ENCODE results near the gene TRIM41. TPM values are rescaled to one million over a fixed set of nuclear protein-coding genes. Genes with fewer than 3 reads are reported as not detected.
"Not testable (repeated sequence)": the region's sequence is repeated elsewhere in the genome, so short reads cannot be mapped to it uniquely, and the experiment has no call there.

Gene TRIM41
- polyA plus RNA-seq = 10 to 100 TPM; 14.2 to 19.5 TPM

DNA sequence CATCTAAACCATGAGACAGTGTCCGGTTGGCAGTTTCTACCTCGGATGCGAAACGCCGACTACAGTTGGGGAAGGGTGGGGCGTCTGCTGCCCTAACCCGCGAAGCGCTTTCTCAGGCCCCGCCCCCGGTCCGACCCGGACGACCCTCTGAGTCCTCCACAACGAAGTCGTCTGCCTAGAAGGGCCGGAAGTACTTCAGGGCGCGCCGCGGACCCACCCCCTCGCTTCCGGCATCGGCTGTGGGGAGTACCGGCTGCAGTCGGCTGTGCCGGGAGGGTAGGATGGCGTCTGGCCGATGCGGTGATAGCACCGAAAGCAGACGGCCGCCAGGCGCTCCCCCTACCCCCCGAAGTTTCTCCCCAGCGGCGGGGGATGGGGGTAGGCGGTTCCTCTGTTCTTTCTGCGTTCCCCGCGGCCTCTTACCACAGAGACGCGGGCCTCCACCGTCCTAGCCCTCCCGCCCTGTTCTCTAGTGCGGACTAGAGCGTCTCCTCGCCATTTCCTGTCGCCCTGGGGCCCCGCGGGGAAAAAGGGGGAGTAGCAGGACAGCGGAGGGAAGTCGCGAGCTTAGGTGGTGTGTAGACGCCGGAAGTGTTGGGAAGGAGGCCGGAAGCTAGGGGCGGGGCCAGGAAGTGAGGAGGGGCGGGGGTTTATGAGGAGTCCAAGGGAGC is at the start of gene TRIM41:
Gene TRIM41, plus strand, starts transcription at position 224 of the 671 bp plus-strand sequence. CDS start 719 bp downstream, outside the sequence.
- no peaks in the 10 kb centered on the region for H3K9me3 ChIP-seq (ENCODE audit: control insufficient read depth in 2 of 2, insufficient read depth in 1 of 2, low read depth in 1 of 2, low read length in 1 of 2)
- peak within 1 kb of the TSS; percentile 69 to 72 for H3K4me3 ChIP-seq (ENCODE audit: low read depth in 1 of 2, low read length in 2 of 2)
- no peaks in the 10 kb centered on the region for H3K27me3 ChIP-seq (ENCODE audit: control insufficient read depth in 1 of 2, insufficient read depth in 2 of 2, low read length in 2 of 2)
- no peaks in the 10 kb centered on the region for H3K36me3 ChIP-seq (ENCODE audit: control insufficient read depth in 2 of 2, insufficient read depth in 2 of 2, low read length in 1 of 2)
- H3K4me1 ChIP-seq (ENCODE audit: control insufficient read depth in 2 of 2, insufficient read depth in 2 of 2, low read length in 1 of 2) = peaks cover 4 to 15% of the 10 kb centered on the region in 2 donors
- 0% methylated on average over 58 to 59 of the region's 59 CpGs for WGBS, 2 donors
- peak within 1 kb of the TSS; percentile 95 to 96 for H3K27ac ChIP-seq (ENCODE audit: low read depth in 2 of 2, low read length in 1 of 2)

GRCh38 chr5:181173420-181174342 is 49.4 kb upstream of the TRIM41 start:
- peak overlapping the region in 1 of 2 donors; percentile 10 for H3K4me3 ChIP-seq (ENCODE audit: low read depth in 1 of 2, low read length in 2 of 2)
- H3K4me1 ChIP-seq (ENCODE audit: control insufficient read depth in 2 of 2, insufficient read depth in 2 of 2, low read length in 1 of 2) = peaks cover 0 to 6% of the 10 kb centered on the region in 2 donors
- no peak overlapping the region for H3K27ac ChIP-seq (ENCODE audit: low read depth in 2 of 2, low read length in 1 of 2)
- H3K27me3 ChIP-seq (ENCODE audit: control insufficient read depth in 1 of 2, insufficient read depth in 2 of 2, low read length in 2 of 2) = peaks cover 2 to 8% of the 10 kb centered on the region in 2 donors
- H3K36me3 ChIP-seq (ENCODE audit: control insufficient read depth in 2 of 2, insufficient read depth in 2 of 2, low read length in 1 of 2) = no peaks in the 10 kb centered on the region
- 8 to 10% methylated on average over 50 of the region's 50 CpGs for WGBS, 2 donors
- peaks cover 0 to 8% of the 10 kb centered on the region in 2 donors for H3K9me3 ChIP-seq (ENCODE audit: control insufficient read depth in 2 of 2, insufficient read depth in 1 of 2, low read depth in 1 of 2, low read length in 1 of 2)

GRCh38 chr5:181176254-181176952 is 46.7 kb upstream of the TRIM41 start:
- Histone ChIP-seq H3K27me3 (ENCODE audit: control insufficient read depth in 1 of 2, insufficient read depth in 2 of 2, low read length in 2 of 2) (peaks cover 0 to 2% of the 10 kb centered on the region in 2 donors), H3K36me3 (ENCODE audit: control insufficient read depth in 2 of 2, insufficient read depth in 2 of 2, low read length in 1 of 2) (no peaks in the 10 kb centered on the region), H3K27ac (ENCODE audit: low read depth in 2 of 2, low read length in 1 of 2) (no peak overlapping the region), H3K4me1 (ENCODE audit: control insufficient read depth in 2 of 2, insufficient read depth in 2 of 2, low read length in 1 of 2) (no peaks in the 10 kb centered on the region), H3K9me3 (ENCODE audit: control insufficient read depth in 2 of 2, insufficient read depth in 1 of 2, low read depth in 1 of 2, low read length in 1 of 2) (peaks cover 0 to 3% of the 10 kb centered on the region in 2 donors), H3K4me3 (ENCODE audit: low read depth in 1 of 2, low read length in 2 of 2) (no peak overlapping the region)
- 67 to 72% methylated on average over 3 of the region's 3 CpGs for WGBS, 2 donors

DNA sequence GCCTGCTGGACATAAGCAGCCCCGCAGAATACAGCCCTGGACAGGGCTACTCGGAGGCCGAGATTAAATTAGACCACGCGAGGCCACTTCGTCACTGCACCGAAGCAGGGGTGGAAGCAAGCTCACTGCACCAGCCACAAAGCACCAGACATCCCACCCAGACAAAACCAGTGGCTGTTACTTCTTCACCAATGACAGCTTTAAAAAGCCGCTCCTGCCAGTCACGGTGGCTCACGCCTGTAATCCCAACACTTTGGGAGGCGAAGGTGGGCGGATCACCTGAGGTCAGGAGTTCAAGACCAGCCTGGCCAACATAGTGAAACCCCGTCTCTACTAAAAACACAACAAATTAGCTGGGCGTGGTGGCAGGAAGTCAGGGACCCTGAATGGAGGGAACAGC is 45.5 kb upstream of the TRIM41 start:
- not testable (repeated sequence) for H3K27ac ChIP-seq (ENCODE audit: low read depth in 2 of 2, low read length in 1 of 2); H3K4me3 ChIP-seq (ENCODE audit: low read depth in 1 of 2, low read length in 2 of 2); H3K4me1 ChIP-seq (ENCODE audit: control insufficient read depth in 2 of 2, insufficient read depth in 2 of 2, low read length in 1 of 2); H3K9me3 ChIP-seq (ENCODE audit: control insufficient read depth in 2 of 2, insufficient read depth in 1 of 2, low read depth in 1 of 2, low read length in 1 of 2); H3K36me3 ChIP-seq (ENCODE audit: control insufficient read depth in 2 of 2, insufficient read depth in 2 of 2, low read length in 1 of 2); H3K27me3 ChIP-seq (ENCODE audit: control insufficient read depth in 1 of 2, insufficient read depth in 2 of 2, low read length in 2 of 2)
- WGBS, 2 donors = 66 to 74% methylated on average over 14 of the region's 14 CpGs

GRCh38 chr5:181181650-181182565 is 41.2 kb upstream of the TRIM41 start:
- H3K27me3 ChIP-seq (ENCODE audit: control insufficient read depth in 1 of 2, insufficient read depth in 2 of 2, low read length in 2 of 2) = no peaks in the 10 kb centered on the region

DNA sequence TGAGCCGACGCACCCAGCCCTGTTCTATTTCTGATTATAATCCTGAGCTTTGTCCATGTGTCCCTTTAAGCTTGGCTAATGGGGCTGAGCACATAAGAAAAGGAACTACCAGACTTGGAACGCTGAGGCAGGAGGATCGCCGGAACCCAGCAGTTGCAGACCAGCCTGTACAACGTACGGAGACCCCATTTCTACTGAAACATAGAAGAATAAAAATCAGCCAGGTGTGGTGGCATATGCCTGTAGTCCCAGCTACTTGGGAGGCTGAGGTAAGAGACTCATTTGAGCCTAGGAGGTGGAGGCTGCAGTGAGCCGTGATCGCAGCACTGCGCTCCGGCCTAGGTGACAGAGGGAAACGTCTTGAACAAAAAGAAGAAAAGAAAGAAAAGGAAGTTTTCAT is 40.4 kb upstream of the TRIM41 start:
- Histone ChIP-seq H3K36me3 (ENCODE audit: control insufficient read depth in 2 of 2, insufficient read depth in 2 of 2, low read length in 1 of 2) (no peaks in the 10 kb centered on the region), H3K4me1 (ENCODE audit: control insufficient read depth in 2 of 2, insufficient read depth in 2 of 2, low read length in 1 of 2) (peaks cover 3% of the 10 kb centered on the region in 2 donors), H3K27me3 (ENCODE audit: control insufficient read depth in 1 of 2, insufficient read depth in 2 of 2, low read length in 2 of 2) (no peaks in the 10 kb centered on the region), H3K27ac (ENCODE audit: low read depth in 2 of 2, low read length in 1 of 2) (no peak overlapping the region), H3K4me3 (ENCODE audit: low read depth in 1 of 2, low read length in 2 of 2) (no peak overlapping the region), H3K9me3 (ENCODE audit: control insufficient read depth in 2 of 2, insufficient read depth in 1 of 2, low read depth in 1 of 2, low read length in 1 of 2) (no peaks in the 10 kb centered on the region)
- 63 to 74% methylated on average over 12 of the region's 12 CpGs for WGBS, 2 donors

More at GRCh38 chr5:181181650-181182565, 41.2 kb upstream of the TRIM41 start:
- Histone ChIP-seq H3K36me3 (ENCODE audit: control insufficient read depth in 2 of 2, insufficient read depth in 2 of 2, low read length in 1 of 2) (no peaks in the 10 kb centered on the region), H3K27ac (ENCODE audit: low read depth in 2 of 2, low read length in 1 of 2) (no peak overlapping the region), H3K9me3 (ENCODE audit: control insufficient read depth in 2 of 2, insufficient read depth in 1 of 2, low read depth in 1 of 2, low read length in 1 of 2) (no peaks in the 10 kb centered on the region), H3K4me1 (ENCODE audit: control insufficient read depth in 2 of 2, insufficient read depth in 2 of 2, low read length in 1 of 2) (peaks cover 0 to 3% of the 10 kb centered on the region in 2 donors), H3K4me3 (ENCODE audit: low read depth in 1 of 2, low read length in 2 of 2) (no peak overlapping the region)
- 44 to 51% methylated on average over 25 of the region's 25 CpGs for WGBS, 2 donors

GRCh38 chr5:181184845-181185216 is 38.2 kb upstream of the TRIM41 start:
- no peaks in the 10 kb centered on the region for H3K27me3 ChIP-seq (ENCODE audit: control insufficient read depth in 1 of 2, insufficient read depth in 2 of 2, low read length in 2 of 2)
- no peaks in the 10 kb centered on the region for H3K36me3 ChIP-seq (ENCODE audit: control insufficient read depth in 2 of 2, insufficient read depth in 2 of 2, low read length in 1 of 2)
- WGBS, 2 donors = 72 to 84% methylated on average over 16 of the region's 16 CpGs
- H3K4me3 ChIP-seq (ENCODE audit: low read depth in 1 of 2, low read length in 2 of 2) = peak overlapping the region in 1 of 2 donors; percentile 35
- H3K27ac ChIP-seq (ENCODE audit: low read depth in 2 of 2, low read length in 1 of 2) = no peak overlapping the region
- H3K4me1 ChIP-seq (ENCODE audit: control insufficient read depth in 2 of 2, insufficient read depth in 2 of 2, low read length in 1 of 2) = peaks cover 3 to 4% of the 10 kb centered on the region in 2 donors
- no peaks in the 10 kb centered on the region for H3K9me3 ChIP-seq (ENCODE audit: control insufficient read depth in 2 of 2, insufficient read depth in 1 of 2, low read depth in 1 of 2, low read length in 1 of 2)

GRCh38 chr5:181185560-181185959 is 37.5 kb upstream of the TRIM41 start:
- Histone ChIP-seq H3K9me3 (ENCODE audit: control insufficient read depth in 2 of 2, insufficient read depth in 1 of 2, low read depth in 1 of 2, low read length in 1 of 2) (no peaks in the 10 kb centered on the region), H3K27me3 (ENCODE audit: control insufficient read depth in 1 of 2, insufficient read depth in 2 of 2, low read length in 2 of 2) (no peaks in the 10 kb centered on the region), H3K36me3 (ENCODE audit: control insufficient read depth in 2 of 2, insufficient read depth in 2 of 2, low read length in 1 of 2) (no peaks in the 10 kb centered on the region), H3K27ac (ENCODE audit: low read depth in 2 of 2, low read length in 1 of 2) (no peak overlapping the region), H3K4me3 (ENCODE audit: low read depth in 1 of 2, low read length in 2 of 2) (no peak overlapping the region), H3K4me1 (ENCODE audit: control insufficient read depth in 2 of 2, insufficient read depth in 2 of 2, low read length in 1 of 2) (peaks cover 4 to 6% of the 10 kb centered on the region in 2 donors)
- WGBS, 2 donors = 89 to 90% methylated on average over 13 of the region's 13 CpGs
